T-helper 1 cell (primary cell): ENCODE results near the gene HMGN5.

Experiments
- DNase-seq, 5 donors: peaks; one replicate each; pipeline ENCODE4 v3.0.0-alpha.2; 2012 to 2020

HMGN5 gene

DNA sequence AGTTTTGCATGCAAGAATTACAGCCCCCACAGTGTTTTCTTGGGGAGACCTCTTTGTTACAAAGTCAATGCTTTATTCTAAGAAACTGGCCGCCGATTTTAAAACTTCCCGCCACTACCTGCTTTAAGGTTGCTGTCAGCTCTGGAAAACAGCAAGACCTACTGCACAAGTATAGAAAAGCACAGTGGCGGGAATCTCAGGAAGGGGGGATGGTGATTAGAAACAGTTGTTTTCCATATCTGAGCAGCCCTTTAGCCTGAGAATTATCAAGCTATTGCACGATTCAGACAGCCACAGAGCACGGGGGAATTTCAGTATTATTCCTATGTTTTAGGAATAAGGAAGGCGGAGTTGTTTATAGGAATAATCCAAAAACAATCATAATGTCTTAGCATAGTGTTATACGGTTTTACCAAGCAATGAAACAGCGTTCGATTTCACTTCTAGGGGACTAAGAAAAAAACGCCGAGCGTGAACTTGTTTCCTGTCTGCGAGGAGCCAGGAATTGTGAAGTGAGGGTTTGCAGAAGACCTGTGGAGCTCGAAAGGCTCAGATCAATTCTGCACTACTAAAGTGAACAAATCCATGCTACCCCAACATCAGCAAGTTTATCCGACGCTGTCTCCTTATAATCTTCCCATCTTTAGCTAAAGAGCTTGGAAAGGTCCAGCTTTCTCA is 81.3 kb downstream of the HMGN5 start:
- peak in 1 of 5 donors; percentile 1 for DNase-seq

DNA sequence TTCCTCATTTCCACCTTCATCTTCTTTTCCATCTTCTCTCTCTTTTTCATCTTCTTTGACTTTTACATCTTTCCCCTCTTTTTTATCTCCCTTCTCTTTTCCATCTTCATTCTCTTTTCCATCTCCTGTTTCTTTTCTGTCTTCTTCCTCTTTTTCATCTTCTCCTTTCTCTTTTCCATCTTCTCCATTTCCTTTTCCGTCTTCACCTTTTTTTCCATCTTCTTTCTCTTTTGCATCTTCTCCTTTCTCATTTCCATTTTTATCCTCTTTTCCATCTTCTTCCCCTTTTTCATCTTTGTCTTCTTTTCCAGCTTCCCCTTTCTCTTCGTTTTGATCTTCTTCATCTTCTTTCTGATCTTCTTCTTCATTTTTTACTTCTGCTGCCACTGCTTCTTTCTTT is 87.0 kb downstream of the HMGN5 start:
- no peak for DNase-seq

DNA sequence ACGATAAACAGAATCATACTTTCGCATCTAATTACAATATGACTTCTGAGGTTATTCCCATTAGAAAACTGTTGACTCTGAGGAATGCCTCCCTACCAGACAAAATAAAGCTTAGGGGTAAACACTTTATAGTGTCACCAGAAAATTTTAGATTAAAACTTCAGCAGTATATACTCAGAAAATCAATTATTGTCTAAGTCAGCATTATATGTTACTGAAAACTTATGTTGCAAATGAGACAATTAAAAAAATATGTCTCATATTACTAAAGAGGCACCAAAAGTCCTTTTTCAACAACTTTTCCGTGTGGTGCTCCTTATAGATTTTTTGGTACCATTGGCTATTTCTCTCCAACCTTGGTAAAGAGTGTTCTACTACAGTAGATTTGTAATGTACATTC is 91.4 kb downstream of the HMGN5 start:
- no peak for DNase-seq

DNA sequence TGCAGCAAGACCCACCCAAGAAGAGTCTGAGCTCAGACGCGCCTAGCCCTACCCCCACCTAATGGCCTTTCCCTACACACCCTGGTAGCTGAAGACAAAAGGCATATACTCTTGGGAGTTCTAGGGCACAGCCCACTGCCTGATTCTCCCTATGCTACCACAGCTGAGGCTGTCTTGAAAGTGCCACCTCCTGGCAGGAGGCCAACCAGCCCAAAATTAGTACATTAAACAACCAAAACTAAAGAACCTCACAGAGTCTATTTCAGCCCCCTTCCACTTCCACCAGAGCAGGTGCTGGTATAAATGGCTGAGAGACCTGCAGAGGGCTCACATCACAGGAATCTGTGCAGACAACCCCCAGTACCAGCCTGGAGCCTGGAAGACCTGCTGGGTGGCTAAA is 119.1 kb downstream of the HMGN5 start:
- no peak for DNase-seq
